SU-DHL-6 (cell line): Measurements from ENCODE around the gene VILL.
A peak's percentile ranks its signal among the peaks of the same experiment; 100 is the strongest.

Source experiments
- H2AFZ ChIP-seq: fragments of 200-600 bp; sonication (generic); 2 replicates; pipeline ENCODE4 v1.6.1; 2014; ENCODE audit warnings: low read depth, mild to moderate bottlenecking, moderate library complexity, mixed read lengths, antibody characterized with exemption, low read length; ENCODE audit not compliant: severe bottlenecking
- H3F3A ChIP-seq: fragments of 200-600 bp; shearing (Covaris generic); 2 replicates; pipeline ENCODE4 v1.6.0; 2016; ENCODE audit warnings: antibody characterized with exemption, mild to moderate bottlenecking; ENCODE audit not compliant: insufficient read depth
- H3K27ac ChIP-seq: fragments of 200-600 bp; sonication (generic); 2 replicates; pipeline ENCODE4 v1.5.1; 2016; ENCODE audit warnings: low read depth, mild to moderate bottlenecking, low read length, moderate library complexity, mixed read lengths
- H3K27me3 ChIP-seq: fragments of 200-600 bp; sonication (generic), shearing (Covaris generic); 2 replicates; pipeline ENCODE4 v1.6.0; 2014; ENCODE audit warnings: mild to moderate bottlenecking, low read length
- H3K36me3 ChIP-seq: fragments of 200-600 bp; sonication (generic); 2 replicates; pipeline ENCODE4 v1.6.1; 2014; ENCODE audit warnings: mild to moderate bottlenecking, low read length, mixed read lengths
- H3K4me2 ChIP-seq: fragments of 300-600, 200-600 bp; shearing (Covaris generic), sonication (generic); 2 replicates; pipeline ENCODE4 v1.6.0; 2014; ENCODE audit warnings: low read length, low read depth, mild to moderate bottlenecking; ENCODE audit not compliant: poor library complexity, severe bottlenecking
- H3K4me3 ChIP-seq: fragments of 200-600 bp; sonication (generic); 2 replicates; pipeline ENCODE4 v1.5.1; 2014; ENCODE audit warnings: antibody characterized with exemption, low read length, mild to moderate bottlenecking, mixed read lengths; ENCODE audit not compliant: insufficient read depth, poor library complexity, severe bottlenecking
- H3K79me2 ChIP-seq: fragments of 200-600 bp; sonication (generic); 2 replicates; pipeline ENCODE4 v1.6.1; 2014; ENCODE audit warnings: mild to moderate bottlenecking, low read length, moderate library complexity; ENCODE audit not compliant: insufficient read depth
- H3K9ac ChIP-seq: fragments of 200-600 bp; sonication (generic); 2 replicates; pipeline ENCODE4 v1.7.0; 2014; ENCODE audit warnings: mild to moderate bottlenecking, low read length
- H3K9me2 ChIP-seq: fragments of 200-600 bp; sonication (generic); replicated peaks from 2 replicates; pipeline ENCODE4 v1.6.1; 2014; ENCODE audit warnings: low read length; ENCODE audit not compliant: insufficient read depth
- H3K9me3 ChIP-seq: fragments of 200-600 bp; sonication (generic); 2 replicates; pipeline ENCODE4 v1.6.1; 2014; ENCODE audit warnings: low read length, mixed read lengths; ENCODE audit not compliant: insufficient read depth
- H4K20me1 ChIP-seq: fragments of 200-600 bp; sonication (generic); 2 replicates; pipeline ENCODE4 v1.6.1; 2014; ENCODE audit warnings: low read depth, mild to moderate bottlenecking, antibody characterized with exemption, low read length, moderate library complexity, mixed read lengths
- CTCF ChIP-seq: fragments of 200-600 bp; sonication (generic); IDR thresholded peaks from one replicate; pipeline ENCODE4 v1.5.1; 2017; ENCODE audit warnings: antibody characterized with exemption, mild to moderate bottlenecking, low read length, moderate library complexity; ENCODE audit not compliant: insufficient read depth, poor library complexity, severe bottlenecking
- EZH2phosphoT487 ChIP-seq: fragments of 200-600 bp; sonication (generic), shearing (Covaris generic); conservative IDR thresholded peaks from 2 replicates; pipeline ENCODE4 v1.6.1; 2018; ENCODE audit warnings: mild to moderate bottlenecking, antibody characterized with exemption, low read length, moderate library complexity, mixed read lengths

Gene VILL

GRCh38 chr3:38039101-38039898 lies 48.7 kb downstream of the VILL start, which contains the start of gene DLEC1:
Gene DLEC1, plus strand, starts transcription at chr3:38039208. Its CDS starts 18 bp downstream, at chr3:38039226.
- peak within 1 kb of the TSS; percentile 15; the same call in 1 of the 2 replicates for H3K9ac ChIP-seq
- TF ChIP-seq EZH2phosphoT487 (no peak), CTCF (no peak)
- H3K27ac ChIP-seq: no peak within 1 kb of the TSS

GRCh38 chr3:38039899-38040261 lies 49.3 kb downstream of the VILL start:
- Histone ChIP-seq H3K9ac (no peak overlapping the region), H3K27me3 (no peaks in the 10 kb centered on the region), H3K79me2 (no peaks in the 10 kb centered on the region), H3K9me3 (no peaks in the 10 kb centered on the region), H3K4me2 (peak overlapping the region; percentile 49), H3K27ac (no peak overlapping the region), H2AFZ (peak overlapping the region; percentile 73), H4K20me1 (no peaks in the 10 kb centered on the region), H3K4me3 (no peak overlapping the region), H3K36me3 (no peaks in the 10 kb centered on the region), H3K9me2 (no peaks in the 10 kb centered on the region), H3F3A (no peaks in the 10 kb centered on the region; the same call in 1 of the 2 replicates)
- TF ChIP-seq EZH2phosphoT487 (no peak), CTCF (no peak)

More at GRCh38 chr3:38039101-38039898, 48.7 kb downstream of the VILL start, which contains the start of gene DLEC1:
- Histone ChIP-seq H3K9me3 (no peaks in the 10 kb centered on the region), H3K36me3 (no peaks in the 10 kb centered on the region), H3K27me3 (no peaks in the 10 kb centered on the region), H3K4me3 (peak within 1 kb of the TSS; percentile 31), H4K20me1 (no peaks in the 10 kb centered on the region), H2AFZ (peak within 1 kb of the TSS; percentile 73), H3K79me2 (no peaks in the 10 kb centered on the region), H3K4me2 (peak within 1 kb of the TSS; percentile 49), H3F3A (no peaks in the 10 kb centered on the region; the same call in 1 of the 2 replicates), H3K9me2 (no peaks in the 10 kb centered on the region)

GRCh38 chr3:38040401-38040800 lies 49.8 kb downstream of the VILL start:
- Histone ChIP-seq H3K4me3 (no peak overlapping the region), H3K79me2 (no peaks in the 10 kb centered on the region), H3K4me2 (no peak overlapping the region), H2AFZ (no peak overlapping the region), H3K36me3 (no peaks in the 10 kb centered on the region), H3K9ac (no peak overlapping the region), H3K9me3 (no peaks in the 10 kb centered on the region), H4K20me1 (no peaks in the 10 kb centered on the region), H3K27ac (no peak overlapping the region), H3F3A (no peaks in the 10 kb centered on the region; the same call in 1 of the 2 replicates), H3K9me2 (no peaks in the 10 kb centered on the region), H3K27me3 (no peaks in the 10 kb centered on the region)
- no peak for TF ChIP-seq EZH2phosphoT487
- TF ChIP-seq CTCF: no peak
